NCI-H2171 (cell line): ENCODE measurements around the gene PIGL.
A peak's percentile ranks its signal among the peaks of the same experiment; 100 is the strongest.
"Not testable (repeated sequence)": the region's sequence is repeated elsewhere in the genome, so short reads cannot be mapped to it uniquely, and the experiment has no call there.

ENCODE experiments used
- DNase-seq: peaks from one replicate; lab custom pipeline; 2025; lab: John Stamatoyannopoulos, UW

PIGL gene

GRCh38 chr17:16312061-16312460 lies 95.1 kb downstream of the PIGL start:
- not testable (repeated sequence) for DNase-seq

GRCh38 chr17:16313139-16314090 lies 96.4 kb downstream of the PIGL start:
- no peak for DNase-seq

- DNase-seq, result no peak
Observed at GRCh38 chr17:16314189-16314588, 97.2 kb downstream of the PIGL start.

GRCh38 chr17:16314859-16315258 lies 97.8 kb downstream of the PIGL start:
- no peak for DNase-seq

- no peak for DNase-seq
Observed at GRCh38 chr17:16319969-16320368, 103.0 kb downstream of the PIGL start.

- DNase-seq, result no peak
Observed at GRCh38 chr17:16322636-16323035, 105.6 kb downstream of the PIGL start.

- no peak for DNase-seq
Observed at GRCh38 chr17:16325964-16326363, 109.0 kb downstream of the PIGL start.

GRCh38 chr17:16327018-16327417 lies 110.0 kb downstream of the PIGL start:
- no peak for DNase-seq

GRCh38 chr17:16328997-16329396 lies 112.0 kb downstream of the PIGL start:
- DNase-seq, result peak; percentile 65

- no peak for DNase-seq
Observed at GRCh38 chr17:16329519-16330271, 112.7 kb downstream of the PIGL start.

GRCh38 chr17:16338391-16338790 lies 121.4 kb downstream of the PIGL start:
- DNase-seq, result no peak

GRCh38 chr17:16339402-16339801 lies 122.4 kb downstream of the PIGL start:
- no peak for DNase-seq

- no peak for DNase-seq
Observed at GRCh38 chr17:16339959-16340358, 122.9 kb downstream of the PIGL start.

GRCh38 chr17:16342979-16343378 lies 126.0 kb downstream of the PIGL start:
- no peak for DNase-seq

- no peak for DNase-seq
Observed at GRCh38 chr17:16343569-16343968, 126.6 kb downstream of the PIGL start.

- no peak for DNase-seq
Observed at GRCh38 chr17:16345565-16345964, 128.6 kb downstream of the PIGL start.

GRCh38 chr17:16346721-16347271 lies 129.8 kb downstream of the PIGL start:
- DNase-seq, result no peak

- DNase-seq, result no peak
Observed at GRCh38 chr17:16348586-16348985, 131.6 kb downstream of the PIGL start.

GRCh38 chr17:16349431-16349830 lies 132.4 kb downstream of the PIGL start:
- no peak for DNase-seq

- DNase-seq, result no peak
Observed at GRCh38 chr17:16351831-16352230, 134.8 kb downstream of the PIGL start.

- peak; percentile 57 for DNase-seq
Observed at GRCh38 chr17:16352303-16352666, 135.3 kb downstream of the PIGL start.

- DNase-seq, result peak; percentile 57
Observed at GRCh38 chr17:16352667-16353316, 135.8 kb downstream of the PIGL start.
